Astrocyte (in vitro differentiated cells and primary cell): ENCODE data around the gene MPC1L. TPM values are rescaled to one million over a fixed set of nuclear protein-coding genes. Genes with fewer than 3 reads are reported as not detected.
"Not testable (repeated sequence)": the region's sequence is repeated elsewhere in the genome, so short reads cannot be mapped to it uniquely, and the experiment has no call there.

Source experiments
- DNase-seq: peaks from one replicate; pipeline ENCODE4 v3.0.0-alpha.2; 2010; ENCODE audit warnings: low read depth
- FAIRE-seq: peaks from 2 replicates; lab custom pipeline; 2011; peaks lifted over from hg19 to GRCh38; lab: Jason Lieb, UNC
- H2AFZ ChIP-seq: 2 replicates; pipeline ENCODE4 v1.6.0; 2012; ENCODE audit warnings: low read depth, low read length, inconsistent platforms
- H3K27ac ChIP-seq: 2 replicates; pipeline ENCODE4 v1.5.1; 2011; ENCODE audit warnings: low read depth, low read length, inconsistent platforms
- H3K27me3 ChIP-seq: 2 replicates; pipeline ENCODE4 v1.6.0; 2011; ENCODE audit warnings: low read length, inconsistent platforms; ENCODE audit not compliant: insufficient read depth
- H3K36me3 ChIP-seq: 2 replicates; pipeline ENCODE4 v1.5.1; 2011; ENCODE audit warnings: low read length, inconsistent platforms; ENCODE audit not compliant: insufficient read depth
- H3K4me1 ChIP-seq: 2 replicates; pipeline ENCODE4 v1.5.1; 2011; ENCODE audit warnings: low read length, inconsistent platforms; ENCODE audit not compliant: insufficient read depth
- H3K4me2 ChIP-seq: 2 replicates; pipeline ENCODE4 v1.6.0; 2012; ENCODE audit warnings: low read length, inconsistent platforms
- H3K4me3 ChIP-seq: 2 replicates; pipeline ENCODE4 v1.5.1; 2011; ENCODE audit warnings: low read depth, mild to moderate bottlenecking, low read length, inconsistent platforms; ENCODE audit not compliant: insufficient read depth
- H3K79me2 ChIP-seq: 2 replicates; pipeline ENCODE4 v1.6.0; 2012; ENCODE audit warnings: mild to moderate bottlenecking, low read length, inconsistent platforms; ENCODE audit not compliant: insufficient read depth
- H3K9ac ChIP-seq: 2 replicates; pipeline ENCODE4 v1.6.0; 2012; ENCODE audit warnings: mild to moderate bottlenecking, low read length, inconsistent platforms
- H3K9me3 ChIP-seq: 2 replicates; pipeline ENCODE4 v1.5.1; 2012; ENCODE audit warnings: low read depth, mild to moderate bottlenecking, low read length, inconsistent platforms; ENCODE audit not compliant: insufficient read depth
- H4K20me1 ChIP-seq: 2 replicates; pipeline ENCODE4 v1.6.0; 2012; ENCODE audit warnings: low read length, inconsistent platforms; ENCODE audit not compliant: insufficient read depth
- H3K27ac Mint-ChIP-seq: one replicate; pipeline ENCODE4 v1.8.0; 2021; ENCODE audit warnings: mild to moderate bottlenecking, mixed read lengths; ENCODE audit not compliant: unreplicated experiment
- H3K27me3 Mint-ChIP-seq: one replicate; pipeline ENCODE4 v1.8.0; 2021; ENCODE audit warnings: low read depth, mixed read lengths; ENCODE audit not compliant: unreplicated experiment
- H3K36me3 Mint-ChIP-seq: one replicate; pipeline ENCODE4 v1.8.0; 2021; ENCODE audit warnings: low read depth, mixed read lengths; ENCODE audit not compliant: unreplicated experiment
- H3K4me1 Mint-ChIP-seq: one replicate; pipeline ENCODE4 v1.8.0; 2021; ENCODE audit warnings: low read depth, mixed read lengths; ENCODE audit not compliant: unreplicated experiment
- H3K4me3 Mint-ChIP-seq: one replicate; pipeline ENCODE4 v1.8.0; 2021; ENCODE audit warnings: mild to moderate bottlenecking, moderate library complexity, mixed read lengths; ENCODE audit not compliant: unreplicated experiment
- H3K9me3 Mint-ChIP-seq: one replicate; pipeline ENCODE4 v1.8.0; 2021; ENCODE audit warnings: mild to moderate bottlenecking, mixed read lengths; ENCODE audit not compliant: unreplicated experiment
- CTCF ChIP-seq: IDR thresholded peaks from 2 replicates; pipeline ENCODE4 v1.5.1; 2011; ENCODE audit warnings: low read depth, mild to moderate bottlenecking, inconsistent platforms, low read length, moderate library complexity; ENCODE audit not compliant: insufficient read depth
- EZH2 ChIP-seq: IDR thresholded peaks from 2 replicates; pipeline ENCODE4 v1.6.1; 2012; ENCODE audit warnings: mild to moderate bottlenecking, low read length, inconsistent platforms; ENCODE audit not compliant: insufficient read depth
- total RNA-seq: library from RNA; stranded (reverse); gene quantifications from 2 replicates; pipeline ENCODE4 v1.2.1, GENCODE V29; 2021

MPC1L gene
- total RNA-seq, 1 donor from 2014 or later = not detected

GRCh38 chrX:40581336-40581920 is 41.8 kb upstream of the MPC1L start:
- Histone ChIP-seq H3K4me1 (peaks cover 4% of the 10 kb centered on the region), H3K4me3 (peak overlapping the region; percentile 80), H3K27ac (peak overlapping the region; percentile 65), H3K36me3 (no peaks in the 10 kb centered on the region), H3K9ac (peak overlapping the region; percentile 79), H2AFZ (peak overlapping the region; percentile 93), H4K20me1 (peaks cover 29% of the 10 kb centered on the region), H3K27me3 (no peaks in the 10 kb centered on the region), H3K9me3 (no peaks in the 10 kb centered on the region), H3K79me2 (peaks cover 48% of the 10 kb centered on the region), H3K4me2 (peak overlapping the region; percentile 85)
- H3K36me3 Mint-ChIP-seq = peaks cover 1% of the 10 kb centered on the region
- H3K27me3 Mint-ChIP-seq = no peaks in the 10 kb centered on the region
- H3K9me3 Mint-ChIP-seq = no peaks in the 10 kb centered on the region
- peaks cover 7% of the 10 kb centered on the region for H3K4me1 Mint-ChIP-seq
- TF ChIP-seq EZH2 (no peak), CTCF (no peak)
- H3K27ac Mint-ChIP-seq = no peak overlapping the region
- FAIRE-seq (peak; percentile 73), DNase-seq (peak; percentile 2)
- peak overlapping the region; percentile 84 for H3K4me3 Mint-ChIP-seq

GRCh38 chrX:40582178-40582577 is 41.0 kb upstream of the MPC1L start:
- H3K4me3 ChIP-seq, H3K4me1 ChIP-seq, H3K4me1 Mint-ChIP-seq, H3K36me3 ChIP-seq, H3K27me3 Mint-ChIP-seq, H2AFZ ChIP-seq, H3K9ac ChIP-seq, DNase-seq, H3K36me3 Mint-ChIP-seq, H3K27ac ChIP-seq, H3K9me3 Mint-ChIP-seq, H3K9me3 ChIP-seq, H3K27me3 ChIP-seq: not testable (repeated sequence)
- H3K4me2 ChIP-seq = peak overlapping the region; percentile 85
- H3K79me2 ChIP-seq = peaks cover 53% of the 10 kb centered on the region
- H3K27ac Mint-ChIP-seq = peak overlapping the region; percentile 47
- peak overlapping the region; percentile 84 for H3K4me3 Mint-ChIP-seq
- FAIRE-seq = peak; percentile 17
- H4K20me1 ChIP-seq = peaks cover 34% of the 10 kb centered on the region

- Mint-ChIP-seq H3K4me3 (peak overlapping the region; percentile 71), H3K36me3 (peaks cover 1% of the 10 kb centered on the region), H3K9me3 (no peaks in the 10 kb centered on the region), H3K27me3 (no peaks in the 10 kb centered on the region), H3K4me1 (peaks cover 7% of the 10 kb centered on the region), H3K27ac (no peak overlapping the region)
- H3K4me3 ChIP-seq = no peak overlapping the region
- peak; percentile 56 for FAIRE-seq
- no peaks in the 10 kb centered on the region for H3K27me3 ChIP-seq
- no peak for DNase-seq
- no peak overlapping the region for H2AFZ ChIP-seq
- H3K9ac ChIP-seq = no peak overlapping the region
- H3K79me2 ChIP-seq = peaks cover 58% of the 10 kb centered on the region
- H3K27ac ChIP-seq = no peak overlapping the region
- H4K20me1 ChIP-seq = peaks cover 37% of the 10 kb centered on the region
- H3K9me3 ChIP-seq = no peaks in the 10 kb centered on the region
- TF ChIP-seq CTCF (no peak), EZH2 (no peak)
- no peaks in the 10 kb centered on the region for H3K36me3 ChIP-seq
- no peak overlapping the region for H3K4me2 ChIP-seq
- H3K4me1 ChIP-seq = peaks cover 4% of the 10 kb centered on the region
These were observed 40.4 kb upstream of the MPC1L start for GRCh38 chrX:40582811-40583210.

GRCh38 chrX:40587623-40588022 is 35.6 kb upstream of the MPC1L start:
- not testable (repeated sequence) for H2AFZ ChIP-seq, H3K27ac Mint-ChIP-seq, H3K4me3 Mint-ChIP-seq, H3K36me3 ChIP-seq, H3K9me3 ChIP-seq, H3K9ac ChIP-seq, DNase-seq, H3K36me3 Mint-ChIP-seq, H3K9me3 Mint-ChIP-seq, H3K27me3 ChIP-seq, H3K4me3 ChIP-seq, H3K27me3 Mint-ChIP-seq, H3K4me1 ChIP-seq, H3K4me2 ChIP-seq, H3K27ac ChIP-seq, H3K4me1 Mint-ChIP-seq
- Histone ChIP-seq H3K79me2 (peaks cover 53% of the 10 kb centered on the region), H4K20me1 (peaks cover 33% of the 10 kb centered on the region)
- FAIRE-seq = peak; percentile 75
